NCI-H446 treated with DMSO at 0.1 percent for 48 hours (cell line): Measurements from ENCODE around the gene PAX9.

ENCODE experiments used
- DNase-seq: peaks from one replicate; lab custom pipeline; 2025; lab: John Stamatoyannopoulos, UW

Gene PAX9

GRCh38 chr14:36661506-36662257, at the start of gene PAX9:
Gene PAX9 (plus strand): TSS chr14:36661860. CDS start chr14:36662090, 230 bp downstream.
- DNase-seq, result peak; percentile 78

DNA sequence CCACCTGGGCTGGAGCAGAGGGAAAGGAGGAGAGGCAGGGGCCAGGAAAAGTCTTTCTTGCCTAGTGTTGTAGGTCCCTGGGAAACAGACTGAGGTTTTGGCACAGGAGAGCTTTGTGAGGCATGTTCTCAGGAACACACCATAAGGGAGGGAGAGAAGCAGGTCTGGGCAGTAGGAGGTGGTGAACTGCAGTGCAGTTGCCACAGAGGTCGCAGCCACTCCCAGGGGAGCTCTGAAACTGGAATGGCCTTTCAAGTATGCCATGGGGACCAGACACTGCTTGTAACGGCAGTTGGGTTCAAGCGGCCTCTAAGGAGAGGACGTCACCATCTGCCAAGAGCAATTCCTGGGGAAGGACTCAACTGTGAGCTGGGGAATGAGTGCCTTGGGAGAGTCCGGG, 43.8 kb upstream of the PAX9 start:
- no peak for DNase-seq

DNA sequence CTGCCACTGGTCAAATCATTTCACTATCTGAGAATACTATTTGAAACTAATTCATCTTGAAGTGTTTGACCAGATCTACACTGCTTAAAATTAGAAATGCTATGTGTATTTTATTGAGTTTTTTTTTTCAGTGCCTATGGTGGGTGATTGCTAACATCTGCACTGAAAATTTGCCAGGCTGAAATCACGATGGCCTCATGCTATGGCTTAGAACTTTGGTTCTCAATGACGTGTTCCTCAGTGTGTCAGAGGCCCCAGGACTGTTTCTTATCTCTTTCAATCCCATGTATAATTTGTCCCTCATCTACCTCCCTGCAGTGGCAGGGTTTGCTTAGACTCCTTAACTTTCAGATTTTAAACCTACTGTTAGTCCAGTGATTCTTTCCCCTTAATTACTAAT, 43.0 kb upstream of the PAX9 start:
- DNase-seq, result no peak

DNA sequence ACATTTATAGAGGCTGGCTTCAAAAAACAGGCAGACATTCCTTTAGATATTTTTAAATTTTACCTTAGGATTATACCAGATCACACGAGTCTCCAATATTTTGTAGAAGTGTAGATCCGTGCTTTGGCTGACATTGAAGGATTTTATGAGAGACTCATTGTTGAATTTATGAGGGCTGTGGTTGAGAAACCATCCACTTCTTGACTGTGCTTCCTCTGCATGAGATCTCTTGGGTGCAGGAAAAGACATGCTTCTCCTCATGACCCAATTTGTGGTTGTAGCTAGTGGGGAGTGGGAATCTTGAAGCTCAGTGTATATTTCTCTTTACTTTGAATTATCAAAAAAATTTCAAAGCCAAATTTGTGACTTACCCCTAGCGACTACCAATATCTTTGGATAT, 42.5 kb upstream of the PAX9 start:
- no peak for DNase-seq

- DNase-seq, result no peak
These were observed 41.8 kb upstream of the PAX9 start for GRCh38 chr14:36619853-36620252.

- no peak for DNase-seq
These were observed 36.6 kb upstream of the PAX9 start for GRCh38 chr14:36625014-36625413.

DNA sequence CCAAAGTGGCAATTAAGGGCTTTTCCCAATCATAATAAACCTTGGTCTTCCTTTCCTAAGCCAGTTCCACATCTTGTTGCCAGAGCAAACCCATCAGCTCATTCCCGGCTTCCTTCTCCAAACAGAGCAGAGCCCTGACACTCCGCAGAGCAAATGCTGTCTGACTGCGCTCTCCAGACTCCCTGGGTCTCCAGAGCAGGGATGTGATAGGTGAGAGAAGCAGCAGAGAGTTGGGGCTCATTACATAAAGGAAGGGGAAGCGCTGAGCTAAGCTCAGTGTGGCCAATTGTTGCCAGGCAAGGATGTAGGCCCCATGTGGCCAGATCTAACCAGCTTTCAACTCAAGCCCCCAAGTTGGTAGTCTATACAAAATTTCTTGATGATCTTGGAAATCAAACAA, 36.2 kb upstream of the PAX9 start:
- DNase-seq, result no peak

- DNase-seq, result no peak
These were observed 35.5 kb upstream of the PAX9 start for GRCh38 chr14:36626151-36626550.

DNA sequence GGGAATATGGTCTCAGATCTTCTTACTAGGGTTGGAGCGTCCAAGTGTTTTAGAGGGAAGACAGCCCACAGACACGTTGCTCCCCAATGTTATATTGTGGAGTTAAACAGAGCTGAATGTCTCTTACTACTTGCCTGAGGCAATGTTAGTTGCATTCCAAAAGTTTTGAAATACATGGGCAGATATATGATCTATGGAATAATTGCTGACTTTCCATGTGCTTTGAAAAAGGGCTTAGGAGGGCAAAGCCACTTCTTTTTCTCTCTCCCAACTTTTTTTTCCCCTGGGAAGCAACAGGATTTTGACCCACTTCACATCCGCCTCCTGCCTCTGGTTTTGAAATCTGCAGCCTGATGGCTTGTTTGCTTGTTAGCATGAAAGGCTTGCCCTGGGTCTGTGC, 33.7 kb upstream of the PAX9 start:
- DNase-seq, result no peak

DNA sequence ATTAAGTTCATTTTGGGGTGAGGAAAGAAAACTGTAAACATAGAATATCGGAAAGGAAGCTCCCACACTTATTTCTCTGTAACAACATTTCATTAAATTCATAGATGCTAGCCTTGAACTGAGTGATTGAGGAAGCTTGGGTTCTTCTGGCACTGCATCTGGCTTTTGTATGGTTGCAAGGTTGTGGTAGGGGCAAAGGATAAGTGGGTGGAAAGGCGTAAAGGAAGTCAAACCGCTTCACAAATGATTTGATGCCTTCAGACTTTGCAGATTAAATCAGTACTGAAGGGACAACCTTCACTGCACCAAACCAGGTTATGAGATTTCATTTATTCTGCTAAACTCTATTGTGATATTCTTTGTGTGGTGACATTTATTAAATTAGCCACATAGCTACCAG, 28.1 kb upstream of the PAX9 start:
- DNase-seq, result no peak

DNA sequence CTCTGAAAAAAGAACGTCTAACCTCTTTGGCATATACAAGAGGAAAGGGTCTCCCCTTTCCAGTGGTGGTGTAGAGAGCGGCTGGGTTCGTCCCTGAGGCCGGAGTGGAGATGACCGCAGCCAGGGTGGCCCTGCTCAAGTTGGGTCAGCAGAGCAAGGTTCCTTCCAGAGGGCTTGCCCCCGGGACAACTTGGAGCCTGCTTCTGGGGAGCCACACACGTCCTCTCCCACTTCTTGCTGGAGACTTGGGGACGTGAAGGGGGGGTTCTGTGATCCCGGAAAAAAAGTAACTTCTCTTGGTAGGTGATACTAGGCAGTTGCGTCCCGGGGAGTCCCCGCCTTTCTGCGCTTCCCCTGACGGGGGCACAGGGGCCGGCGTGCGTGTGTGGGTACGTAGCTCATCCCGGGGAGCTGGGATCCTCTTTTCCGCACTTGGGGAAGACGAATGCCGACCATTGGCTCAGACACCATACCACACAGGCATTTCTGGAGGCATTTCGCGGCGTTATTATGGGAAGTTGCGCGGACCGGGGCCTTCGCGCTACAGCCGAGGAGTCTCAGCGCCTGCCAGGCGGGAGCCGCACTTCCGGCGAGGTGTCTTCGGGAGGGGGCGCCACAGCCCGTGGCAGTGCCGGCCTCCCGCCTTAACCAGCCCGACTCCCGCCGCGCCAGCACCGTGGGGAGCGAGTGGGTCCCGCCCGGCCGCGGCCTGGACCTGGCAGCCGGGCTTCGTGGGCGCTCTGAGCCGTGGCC, 14.8 kb upstream of the PAX9 start:
- no peak for DNase-seq

GRCh38 chr14:36647417-36647823, 14.2 kb upstream of the PAX9 start:
- no peak for DNase-seq

DNA sequence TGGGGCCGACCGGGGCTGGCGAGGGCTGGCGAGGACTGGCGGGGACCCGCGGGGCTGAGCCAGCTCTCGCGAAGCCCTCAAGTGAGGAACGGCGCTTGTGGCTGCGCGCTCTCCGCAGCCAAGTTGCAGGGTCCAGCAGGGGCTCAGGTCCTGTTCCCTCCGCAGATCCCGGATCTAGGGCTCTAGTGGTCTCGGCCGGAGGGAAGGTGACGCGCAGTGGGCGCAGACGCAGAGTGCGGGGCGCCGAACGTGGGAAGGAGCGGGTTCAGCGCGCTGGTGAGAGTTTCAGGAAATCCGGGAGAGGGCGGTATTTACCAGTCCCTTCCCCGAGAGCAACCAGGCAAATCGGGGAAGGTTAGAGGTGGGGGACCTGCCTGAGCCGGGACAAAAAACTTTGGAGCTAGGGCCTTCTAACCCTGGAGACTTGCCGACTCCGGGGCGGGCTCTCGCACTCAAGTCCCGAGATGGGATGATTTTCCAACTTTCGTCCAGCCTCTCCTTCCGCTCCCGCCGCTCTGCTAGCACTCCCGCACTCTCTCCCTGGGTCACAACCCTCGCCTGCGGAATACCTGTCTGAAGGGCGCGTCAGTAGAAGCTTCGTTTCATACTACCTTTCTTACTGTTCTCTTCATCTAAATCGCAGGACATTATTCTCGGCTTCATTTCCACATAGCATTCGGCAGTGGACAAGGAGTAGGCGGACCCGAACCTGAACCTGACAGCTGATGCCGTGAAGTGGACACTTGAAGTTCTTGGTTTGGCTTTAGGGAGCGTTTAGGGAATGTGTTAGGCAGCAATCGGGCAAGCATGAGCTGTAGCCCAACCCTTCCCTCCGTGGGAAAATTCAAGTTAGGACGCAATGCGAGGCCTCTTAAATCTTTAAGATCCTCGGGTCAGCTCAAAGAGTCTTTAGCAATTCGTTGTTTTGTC, 13.6 kb upstream of the PAX9 start:
- DNase-seq, result peak; percentile 38

DNA sequence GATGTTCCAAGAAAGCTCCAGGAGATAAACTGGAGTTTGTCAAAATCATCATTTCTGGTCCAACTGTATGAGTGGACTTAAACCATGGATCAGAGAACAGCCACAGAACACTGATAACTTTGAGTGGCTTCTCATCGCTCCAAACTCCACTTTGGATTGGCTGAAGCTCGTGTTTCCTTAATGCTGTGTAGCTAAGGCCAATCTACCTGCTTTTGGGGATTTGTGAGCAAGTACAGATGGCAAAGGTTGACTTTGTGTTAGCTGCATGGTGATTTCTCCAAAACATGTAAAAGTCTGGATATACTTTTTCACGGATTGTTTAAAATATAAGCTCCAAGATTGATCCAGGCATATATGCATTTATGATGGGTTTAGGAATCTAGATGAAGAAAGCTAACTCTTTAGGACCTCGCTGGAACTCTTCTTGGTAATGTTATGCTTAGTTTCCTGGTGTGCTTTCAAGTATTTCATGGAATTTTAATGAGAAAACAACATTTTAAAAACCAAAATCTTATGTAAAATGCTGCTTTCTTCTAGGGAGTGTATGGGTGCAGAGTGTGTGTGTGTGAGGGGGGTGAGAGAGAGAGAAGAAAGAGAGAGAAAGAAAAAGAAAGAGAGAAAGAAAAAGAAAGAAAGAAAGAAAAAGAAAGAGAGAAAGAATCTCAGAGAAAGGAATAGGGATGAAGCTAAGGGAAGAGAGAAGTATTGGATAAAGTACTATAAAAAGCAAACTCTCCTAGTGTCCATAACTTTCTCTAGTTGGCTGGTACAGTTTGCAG, 11.6 kb upstream of the PAX9 start:
- no peak for DNase-seq

- no peak for DNase-seq
These were observed 9.0 kb upstream of the PAX9 start for GRCh38 chr14:36652542-36653201.

DNA sequence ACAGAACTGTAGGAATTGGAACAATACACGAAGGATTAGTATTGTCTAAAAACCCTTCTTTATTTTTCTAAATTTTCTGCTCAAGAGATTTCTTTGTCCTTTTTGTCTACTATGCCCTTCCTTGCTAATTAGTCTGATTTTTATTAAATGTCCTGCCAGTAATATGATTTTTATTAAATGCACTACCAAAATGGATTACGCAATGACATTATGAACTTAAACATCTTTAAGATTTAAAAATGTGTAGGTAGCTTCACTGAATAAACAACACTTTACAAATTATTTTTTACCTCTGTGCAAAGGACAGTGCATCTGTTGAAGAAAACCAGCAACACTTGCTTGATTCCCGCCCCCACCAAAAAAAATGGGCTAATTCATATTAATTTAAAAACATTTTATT, 8.2 kb upstream of the PAX9 start:
- DNase-seq, result no peak

- no peak for DNase-seq
These were observed 7.5 kb upstream of the PAX9 start for GRCh38 chr14:36653962-36654793.

- no peak for DNase-seq
These were observed 6.8 kb upstream of the PAX9 start for GRCh38 chr14:36654794-36655381.

GRCh38 chr14:36655571-36655962, 6.1 kb upstream of the PAX9 start:
- no peak for DNase-seq
